Kidney glomerular epithelial cell (primary cell): ENCODE results near the gene TNRC18.
"Not testable (repeated sequence)": the region's sequence is repeated elsewhere in the genome, so short reads cannot be mapped to it uniquely, and the experiment has no call there.

Experiments used
- DNase-seq: peaks from one replicate; lab custom pipeline; 2025; lab: John Stamatoyannopoulos, UW

Gene TNRC18

DNA sequence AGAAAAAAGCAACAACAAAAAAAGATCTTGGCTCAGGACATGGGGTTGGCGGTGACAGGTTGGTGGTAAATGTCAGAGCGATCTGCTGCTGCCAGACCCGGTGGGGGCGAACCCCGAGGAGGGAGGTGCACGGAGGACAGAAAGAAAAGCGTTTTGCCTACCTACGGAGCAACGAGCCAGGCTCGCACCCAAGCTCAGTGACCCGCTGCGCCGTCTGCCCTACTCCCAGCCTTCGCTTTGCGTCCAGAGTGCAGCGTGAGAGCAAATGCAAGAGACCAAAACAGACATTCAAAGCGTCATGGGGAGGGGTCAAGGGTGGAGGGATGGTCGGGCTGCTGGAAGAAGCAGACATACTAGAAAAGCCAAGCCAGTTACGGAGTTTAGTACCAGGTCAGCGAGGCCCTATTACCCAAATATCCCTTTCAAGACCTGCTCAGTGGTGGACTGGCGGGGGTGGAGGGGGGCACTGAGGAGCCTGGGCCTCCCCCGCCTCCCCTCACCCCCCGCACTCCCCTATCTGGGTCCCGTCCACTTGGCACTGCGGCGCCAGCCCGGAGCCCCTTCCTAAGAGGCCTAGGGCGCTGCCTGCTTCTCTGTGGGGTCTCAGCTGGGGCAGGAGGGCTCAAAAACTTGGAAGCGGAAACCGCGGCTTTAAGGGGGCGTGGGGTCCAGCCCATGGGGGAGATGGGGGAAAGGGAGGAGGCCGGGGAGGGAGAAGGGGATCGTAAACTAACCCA is 74.0 kb downstream of the TNRC18 start:
- DNase-seq, result no peak

GRCh38 chr7:5349005-5349380 is 74.6 kb downstream of the TNRC18 start:
- DNase-seq, result no peak

- DNase-seq, result no peak
These were observed 75.3 kb downstream of the TNRC18 start for GRCh38 chr7:5348134-5349004.

DNA sequence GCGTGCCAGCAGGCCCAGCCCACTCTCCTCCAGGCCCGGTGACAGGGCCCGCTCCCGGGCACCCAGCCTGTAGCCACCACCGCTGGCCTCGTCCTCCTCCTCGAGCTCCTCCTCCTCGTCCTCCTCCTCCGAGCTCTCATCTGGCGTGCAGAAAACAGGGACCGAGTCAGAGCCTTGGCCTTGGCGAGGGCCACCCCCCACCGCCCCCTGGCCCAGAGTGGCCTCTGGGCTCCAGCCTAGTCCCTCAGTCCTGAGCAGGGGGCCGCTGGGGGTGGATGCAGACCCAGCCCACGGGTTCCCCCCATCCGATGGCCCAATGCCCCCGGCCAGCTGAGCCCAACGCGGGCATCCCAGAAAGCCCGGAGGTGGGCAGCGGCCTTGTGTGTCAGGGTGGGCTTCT is 78.0 kb downstream of the TNRC18 start:
- DNase-seq, result no peak

DNA sequence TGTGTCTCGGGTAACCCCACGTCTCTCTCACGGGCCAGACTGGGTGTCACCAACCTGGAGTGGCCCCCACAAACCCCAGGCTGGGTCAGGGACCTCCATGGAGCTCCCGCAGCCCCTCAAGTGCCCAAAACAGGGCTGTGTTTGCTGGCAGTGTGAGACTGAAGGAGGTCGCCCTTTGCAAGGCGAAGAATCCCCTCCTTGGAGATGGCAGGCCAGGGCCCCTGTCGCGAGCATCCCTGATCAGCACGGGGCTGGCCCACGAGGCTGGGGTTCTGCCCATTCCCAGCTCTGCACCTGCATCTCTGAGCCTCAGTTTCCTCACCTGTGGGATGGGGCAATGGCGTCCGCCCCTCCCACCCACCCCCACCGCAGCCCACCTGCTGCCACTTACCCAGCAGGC is 78.5 kb downstream of the TNRC18 start:
- no peak for DNase-seq

DNA sequence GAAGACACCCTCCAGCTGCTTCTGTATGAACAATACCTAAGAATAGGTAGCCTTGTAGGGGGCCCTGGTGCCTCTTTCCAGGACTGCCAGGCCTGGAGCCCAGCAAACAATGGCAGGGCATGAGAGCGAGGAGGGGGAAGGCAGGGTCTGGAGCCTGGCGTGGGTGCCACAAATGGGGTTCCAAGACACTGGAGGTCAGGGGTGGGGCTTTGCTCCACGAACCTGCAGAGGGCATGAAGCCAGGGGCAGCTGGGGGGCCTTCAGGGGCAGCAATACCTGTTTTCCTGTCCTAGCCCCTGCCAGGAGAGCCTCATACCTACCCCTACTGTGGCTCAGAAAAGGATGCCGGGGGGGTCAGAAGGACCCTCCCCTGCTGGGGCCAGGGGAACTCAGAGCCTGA is 79.3 kb downstream of the TNRC18 start:
- DNase-seq, result no peak

DNA sequence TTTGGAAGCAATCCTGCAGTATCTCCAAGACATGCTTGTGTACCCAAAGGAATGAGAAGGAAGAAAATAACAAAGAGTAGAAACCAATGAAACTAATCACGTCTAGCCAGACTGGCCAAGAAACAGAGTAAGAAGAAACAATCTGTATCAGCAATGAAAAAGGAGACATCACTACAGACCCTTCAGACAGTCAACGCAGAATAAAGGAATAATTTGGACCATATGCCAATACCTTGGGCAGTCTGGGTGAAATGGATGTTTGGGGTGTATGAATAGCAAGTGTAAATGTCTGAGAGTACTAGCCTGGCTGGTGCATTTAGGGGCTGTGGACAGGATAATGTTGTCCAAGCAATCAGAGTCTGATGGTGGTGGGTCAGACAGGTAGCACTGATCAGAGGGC is 79.8 kb downstream of the TNRC18 start:
- DNase-seq, result no peak

DNA sequence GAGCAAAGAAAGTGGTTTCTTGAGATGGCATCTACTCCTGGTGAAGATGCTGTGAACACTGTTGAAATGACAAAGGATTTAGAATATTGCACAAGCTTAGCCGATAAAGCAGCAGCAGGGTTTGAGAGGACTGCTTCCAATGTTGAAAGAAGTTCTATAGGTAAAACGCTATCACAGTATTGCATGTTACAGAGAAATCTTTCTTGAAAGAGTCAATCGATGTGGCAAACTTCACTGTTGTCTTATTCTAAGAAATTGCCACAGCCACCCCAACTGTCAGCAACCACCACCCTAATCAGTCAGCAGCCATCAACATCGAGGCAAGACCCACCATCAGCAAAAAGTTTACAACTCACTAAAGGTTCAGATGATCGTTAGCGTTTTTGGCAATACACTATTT is 81.0 kb downstream of the TNRC18 start:
- DNase-seq, result no peak

DNA sequence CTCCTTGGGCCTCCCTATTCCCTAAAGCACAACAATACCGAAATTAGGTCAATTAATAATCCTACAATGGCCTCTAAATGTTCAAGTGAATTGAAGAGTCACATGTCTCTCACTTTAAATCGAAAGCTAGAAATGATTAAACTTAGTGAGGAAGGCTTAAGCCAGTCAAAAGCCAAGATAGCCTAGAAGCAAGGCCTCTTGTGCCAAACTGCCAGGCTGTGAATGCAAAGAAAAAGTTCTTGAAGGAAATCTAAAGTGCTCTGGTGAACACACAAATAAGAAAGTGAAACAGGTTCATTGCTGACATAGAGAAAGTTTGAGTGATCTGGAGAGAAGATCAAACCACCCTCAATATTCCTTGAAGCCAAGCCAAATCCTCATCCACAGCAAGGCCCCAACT is 83.7 kb downstream of the TNRC18 start:
- no peak for DNase-seq

GRCh38 chr7:5337047-5337446 is 86.6 kb downstream of the TNRC18 start:
- DNase-seq, result no peak

DNA sequence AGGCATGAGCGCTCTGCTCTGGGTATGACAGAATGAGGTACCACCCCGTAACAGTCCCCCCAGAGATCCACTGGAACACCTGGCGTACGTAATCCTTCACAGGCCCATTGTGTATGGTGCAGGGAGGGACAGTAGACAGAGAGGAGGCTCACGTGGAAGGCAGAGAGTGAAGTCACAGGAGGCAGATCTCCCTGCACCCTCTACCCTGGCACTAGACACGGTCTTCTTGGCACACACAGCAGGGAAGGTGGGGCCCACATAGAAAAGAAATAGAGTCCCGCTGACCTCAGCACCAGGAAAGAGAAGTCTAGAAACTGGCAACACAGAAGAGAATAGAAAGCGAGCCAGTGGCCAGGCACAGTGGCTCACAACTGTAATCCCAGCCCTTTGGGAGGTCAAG is 89.0 kb downstream of the TNRC18 start:
- no peak for DNase-seq

- DNase-seq, result no peak
These were observed 90.3 kb downstream of the TNRC18 start for GRCh38 chr7:5333121-5334045.

- no peak for DNase-seq
These were observed 91.1 kb downstream of the TNRC18 start for GRCh38 chr7:5332579-5332978.

- no peak for DNase-seq
These were observed 93.3 kb downstream of the TNRC18 start for GRCh38 chr7:5330288-5330687.

DNA sequence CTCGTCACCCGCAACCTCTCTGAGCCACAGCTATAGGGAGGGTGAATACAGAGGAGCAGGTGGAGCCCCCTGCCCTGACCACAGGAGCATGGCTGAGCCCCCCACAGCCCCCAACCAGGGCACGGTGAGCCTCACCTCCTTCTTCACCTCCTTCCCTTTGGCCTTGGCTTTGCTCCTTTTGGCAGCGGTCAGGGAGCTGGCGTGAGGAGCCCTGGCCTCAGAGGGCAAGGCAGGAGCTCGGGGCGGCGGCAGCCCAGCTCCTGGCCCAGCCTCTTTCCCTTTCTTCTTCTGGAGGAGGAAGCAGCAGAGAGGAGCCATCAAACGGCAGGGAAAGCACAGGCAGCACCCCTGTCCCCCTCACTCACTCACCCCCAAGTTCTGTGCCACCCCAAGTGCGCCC is 98.7 kb downstream of the TNRC18 start:
- DNase-seq, result no peak

- DNase-seq, result not testable (repeated sequence)
These were observed 99.5 kb downstream of the TNRC18 start for GRCh38 chr7:5323800-5324781.

DNA sequence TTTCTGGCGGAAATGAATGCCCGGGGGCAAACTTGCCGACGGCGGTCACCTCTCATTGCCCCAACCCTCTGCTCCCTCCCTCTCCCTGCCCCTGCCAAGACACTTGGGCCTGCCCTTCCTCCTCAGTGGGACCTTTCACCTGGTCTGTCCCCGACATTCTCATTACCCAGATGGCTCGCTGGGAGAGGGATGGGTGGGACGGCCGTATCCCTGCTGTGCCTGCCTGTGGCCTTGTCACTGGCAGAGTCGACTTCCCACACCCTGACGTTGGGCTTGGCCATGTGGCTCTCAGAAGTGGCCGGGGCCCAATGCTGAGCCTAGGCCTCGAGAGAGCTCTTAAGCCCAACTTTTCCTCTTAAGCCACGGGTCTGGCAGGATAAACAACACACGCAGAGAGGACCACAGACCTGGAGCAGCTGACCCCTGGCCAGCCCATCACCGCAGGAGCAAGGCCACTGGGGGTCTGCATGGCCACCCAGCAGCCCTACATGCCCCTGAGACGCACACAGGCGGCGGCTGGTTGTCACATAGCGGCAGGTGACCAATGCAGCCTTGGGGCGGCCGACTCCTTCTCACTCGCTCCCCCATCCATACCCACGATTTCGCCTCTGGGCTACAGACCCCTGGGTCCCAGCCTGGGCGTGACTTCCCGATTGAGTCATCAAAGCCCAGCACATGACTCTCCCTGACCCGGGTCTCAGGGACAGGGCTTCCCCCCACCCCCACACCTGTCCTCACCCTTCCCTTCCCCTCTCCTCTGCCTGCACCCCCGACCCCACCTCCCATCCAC is 100.8 kb downstream of the TNRC18 start:
- DNase-seq, result no peak

DNA sequence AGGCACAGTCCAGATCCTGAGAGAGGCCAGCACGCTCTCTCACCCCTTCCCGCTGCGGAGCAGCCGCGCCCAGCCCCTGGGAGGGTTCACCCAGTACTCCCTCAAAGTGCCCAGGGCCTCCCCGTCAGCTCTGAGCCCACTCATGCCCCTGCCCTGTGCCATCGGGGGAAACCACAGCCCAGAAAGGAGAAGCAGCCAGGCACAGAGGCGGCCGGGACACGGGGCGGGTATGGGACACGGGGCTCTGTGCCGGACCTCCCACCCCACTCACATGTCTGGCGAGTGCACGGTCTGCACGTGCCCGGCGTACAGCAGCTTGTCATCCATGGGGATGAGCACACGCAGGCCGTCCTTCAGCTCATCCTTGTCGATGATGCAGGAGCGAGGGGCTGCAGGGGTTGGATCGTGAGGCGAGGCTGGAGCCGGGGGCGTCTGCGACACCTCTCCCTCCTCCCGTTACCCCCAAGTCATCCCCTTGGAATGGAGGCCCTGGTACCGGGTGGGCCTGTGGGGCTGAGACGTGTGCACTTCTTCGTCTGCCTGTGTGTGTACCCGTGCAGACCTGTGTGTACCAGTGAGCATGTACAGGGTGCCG is 102.7 kb downstream of the TNRC18 start:
- DNase-seq, result no peak

DNA sequence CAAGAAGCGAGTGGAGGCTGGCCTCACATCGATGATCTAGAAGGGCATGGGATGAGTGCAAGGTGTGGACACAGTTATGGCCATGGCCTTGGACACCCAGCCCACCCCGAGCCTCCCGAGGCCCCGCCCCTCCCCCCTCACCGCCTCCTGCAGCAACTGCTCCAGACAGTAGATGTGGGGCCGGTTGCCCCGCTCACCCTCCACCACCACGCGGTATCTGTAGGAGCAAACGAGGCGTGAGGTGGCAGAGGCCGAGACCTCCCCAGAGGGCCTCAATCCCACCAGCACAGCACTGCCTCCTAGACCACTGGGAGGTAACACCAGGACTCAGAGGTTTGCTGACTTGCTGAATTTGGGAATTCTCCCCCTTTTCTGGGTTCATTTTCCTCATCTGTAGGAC is 103.2 kb downstream of the TNRC18 start:
- no peak for DNase-seq

- not testable (repeated sequence) for DNase-seq
These were observed 105.0 kb downstream of the TNRC18 start for GRCh38 chr7:5318613-5319012.
